Measurements from ENCODE around the gene MROH2A.
"Not testable (repeated sequence)": the region's sequence is repeated elsewhere in the genome, so short reads cannot be mapped to it uniquely, and the experiment has no call there.

The MROH2A gene

GRCh38 chr2:233778030-233778429, at the start of gene MROH2A:
Gene MROH2A, plus strand, starts transcription at chr2:233778330. Its CDS starts 1,029 bp downstream, at chr2:233779359.
- DNase-seq = no peak

GRCh38 chr2:233728723-233729301, 49.3 kb upstream of the MROH2A start, which contains the start of gene UGT1A3:
Gene UGT1A3, plus strand, starts transcription at chr2:233729042. Its CDS starts 85 bp downstream, at chr2:233729127.
- DNase-seq = no peak

- DNase-seq = not testable (repeated sequence)
Measured at GRCh38 chr2:233736868-233737653, 41.1 kb upstream of the MROH2A start.

GRCh38 chr2:233740870-233741269, 37.3 kb upstream of the MROH2A start:
- DNase-seq = no peak

- no peak for DNase-seq
Measured at GRCh38 chr2:233743464-233744259, 34.5 kb upstream of the MROH2A start.

GRCh38 chr2:233745073-233745755, 32.9 kb upstream of the MROH2A start:
- DNase-seq = no peak

GRCh38 chr2:233745838-233746237, 32.3 kb upstream of the MROH2A start:
- not testable (repeated sequence) for DNase-seq

- DNase-seq = no peak
Measured at GRCh38 chr2:233746475-233747282, 31.5 kb upstream of the MROH2A start.

- no peak for DNase-seq
Measured at GRCh38 chr2:233747283-233747544, 30.9 kb upstream of the MROH2A start.

- DNase-seq = not testable (repeated sequence)
Measured at GRCh38 chr2:233750689-233751088, 27.4 kb upstream of the MROH2A start.

GRCh38 chr2:233751212-233752009, 26.7 kb upstream of the MROH2A start:
- DNase-seq = not testable (repeated sequence)

- no peak for DNase-seq
Measured at GRCh38 chr2:233754872-233755611, 23.1 kb upstream of the MROH2A start.

GRCh38 chr2:233756429-233757081, 21.6 kb upstream of the MROH2A start:
- DNase-seq = no peak

- DNase-seq = no peak
Measured at GRCh38 chr2:233758141-233758540, 20.0 kb upstream of the MROH2A start.

GRCh38 chr2:233758849-233759248, 19.3 kb upstream of the MROH2A start:
- DNase-seq = no peak

- DNase-seq = no peak
Measured at GRCh38 chr2:233760043-233760442, 18.1 kb upstream of the MROH2A start, which contains the start of gene UGT1A1. Gene UGT1A1, plus strand, starts transcription at chr2:233760270. Its CDS starts 18 bp downstream, at chr2:233760288.

GRCh38 chr2:233761040-233761769, 16.9 kb upstream of the MROH2A start:
- DNase-seq = no peak

- DNase-seq = no peak
Measured at GRCh38 chr2:233764264-233764663, 13.9 kb upstream of the MROH2A start.

GRCh38 chr2:233764761-233765160, 13.4 kb upstream of the MROH2A start:
- DNase-seq = no peak
